ENCODE measurements around the gene NOTCH4. TPM values are rescaled to one million over a fixed set of nuclear protein-coding genes. Genes with fewer than 3 reads are reported as not detected.

Gene NOTCH4
- total and polyA plus RNA-seq, 9 of the 15 experiments (the other 6 are each of a cell fraction or from before 2014, with no cell fraction given) = 0.24 to 4.3 (median 1.7) TPM

- TF ChIP-seq, protein P1, sequence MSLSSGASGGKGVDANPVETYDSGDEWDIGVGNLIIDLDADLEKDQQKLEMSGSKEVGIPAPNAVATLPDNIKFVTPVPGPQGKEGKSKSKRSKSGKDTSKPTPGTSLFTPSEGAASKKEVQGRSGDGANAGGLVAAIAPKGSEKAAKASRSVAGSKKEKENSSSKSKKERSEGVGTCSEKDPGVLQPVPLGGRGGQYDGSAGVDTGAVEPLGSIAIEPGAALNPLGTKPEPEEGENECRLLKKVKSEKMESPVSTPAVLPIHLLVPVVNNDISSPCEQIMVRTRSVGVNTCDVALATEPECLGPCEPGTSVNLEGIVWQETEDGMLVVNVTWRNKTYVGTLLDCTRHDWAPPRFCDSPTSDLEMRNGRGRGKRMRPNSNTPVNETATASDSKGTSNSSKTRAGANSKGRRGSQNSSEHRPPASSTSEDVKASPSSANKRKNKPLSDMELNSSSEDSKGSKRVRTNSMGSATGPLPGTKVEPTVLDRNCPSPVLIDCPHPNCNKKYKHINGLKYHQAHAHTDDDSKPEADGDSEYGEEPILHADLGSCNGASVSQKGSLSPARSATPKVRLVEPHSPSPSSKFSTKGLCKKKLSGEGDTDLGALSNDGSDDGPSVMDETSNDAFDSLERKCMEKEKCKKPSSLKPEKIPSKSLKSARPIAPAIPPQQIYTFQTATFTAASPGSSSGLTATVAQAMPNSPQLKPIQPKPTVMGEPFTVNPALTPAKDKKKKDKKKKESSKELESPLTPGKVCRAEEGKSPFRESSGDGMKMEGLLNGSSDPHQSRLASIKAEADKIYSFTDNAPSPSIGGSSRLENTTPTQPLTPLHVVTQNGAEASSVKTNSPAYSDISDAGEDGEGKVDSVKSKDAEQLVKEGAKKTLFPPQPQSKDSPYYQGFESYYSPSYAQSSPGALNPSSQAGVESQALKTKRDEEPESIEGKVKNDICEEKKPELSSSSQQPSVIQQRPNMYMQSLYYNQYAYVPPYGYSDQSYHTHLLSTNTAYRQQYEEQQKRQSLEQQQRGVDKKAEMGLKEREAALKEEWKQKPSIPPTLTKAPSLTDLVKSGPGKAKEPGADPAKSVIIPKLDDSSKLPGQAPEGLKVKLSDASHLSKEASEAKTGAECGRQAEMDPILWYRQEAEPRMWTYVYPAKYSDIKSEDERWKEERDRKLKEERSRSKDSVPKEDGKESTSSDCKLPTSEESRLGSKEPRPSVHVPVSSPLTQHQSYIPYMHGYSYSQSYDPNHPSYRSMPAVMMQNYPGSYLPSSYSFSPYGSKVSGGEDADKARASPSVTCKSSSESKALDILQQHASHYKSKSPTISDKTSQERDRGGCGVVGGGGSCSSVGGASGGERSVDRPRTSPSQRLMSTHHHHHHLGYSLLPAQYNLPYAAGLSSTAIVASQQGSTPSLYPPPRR (CRISPR knock-in tag; IDR thresholded peaks at IDR 0.05; ENCODE audit: borderline replicate concordance) = no peak
- TF ChIP-seq PHF20 (IDR thresholded peaks at IDR 0.05; ENCODE audit: partially characterized antibody) (no peak), HOXB6 (CRISPR knock-in tag; IDR thresholded peaks at IDR 0.05; ENCODE audit: borderline replicate concordance) (no peak), KHSRP (IDR thresholded peaks at IDR 0.05) (no peak), SIRT6 (IDR thresholded peaks at IDR 0.05; ENCODE audit: low read depth, low read length) (no peak), TCF3 (CRISPR knock-in tag; IDR thresholded peaks at IDR 0.05) (no peak), HMGN3 (IDR thresholded peaks at IDR 0.05; ENCODE audit: borderline replicate concordance, extremely low read depth, insufficient read length, low read depth, low read length) (no peak), WHSC1 (IDR thresholded peaks at IDR 0.05; ENCODE audit: low read length) (no peak), NCOA1 (IDR thresholded peaks at IDR 0.05; ENCODE audit: low read depth) (peak; percentile 61), ZNF274 (IDR thresholded peaks at IDR 0.05; ENCODE audit: borderline replicate concordance, low read depth, low read length) (no peak), HNRNPK (IDR thresholded peaks at IDR 0.05; ENCODE audit: low read depth, low read length, poor library complexity, severe bottlenecking) (no peak), JUND (IDR thresholded peaks at IDR 0.05; ENCODE audit: borderline replicate concordance, low read depth, low read length) (no peak; the same call in 1 of the 2 replicates), JUND (tag; IDR thresholded peaks at IDR 0.05; ENCODE audit: borderline replicate concordance, low read depth, low read length) (no peak; the same call in 2 of the 3 replicates)
- TF ChIP-seq, protein P2, sequence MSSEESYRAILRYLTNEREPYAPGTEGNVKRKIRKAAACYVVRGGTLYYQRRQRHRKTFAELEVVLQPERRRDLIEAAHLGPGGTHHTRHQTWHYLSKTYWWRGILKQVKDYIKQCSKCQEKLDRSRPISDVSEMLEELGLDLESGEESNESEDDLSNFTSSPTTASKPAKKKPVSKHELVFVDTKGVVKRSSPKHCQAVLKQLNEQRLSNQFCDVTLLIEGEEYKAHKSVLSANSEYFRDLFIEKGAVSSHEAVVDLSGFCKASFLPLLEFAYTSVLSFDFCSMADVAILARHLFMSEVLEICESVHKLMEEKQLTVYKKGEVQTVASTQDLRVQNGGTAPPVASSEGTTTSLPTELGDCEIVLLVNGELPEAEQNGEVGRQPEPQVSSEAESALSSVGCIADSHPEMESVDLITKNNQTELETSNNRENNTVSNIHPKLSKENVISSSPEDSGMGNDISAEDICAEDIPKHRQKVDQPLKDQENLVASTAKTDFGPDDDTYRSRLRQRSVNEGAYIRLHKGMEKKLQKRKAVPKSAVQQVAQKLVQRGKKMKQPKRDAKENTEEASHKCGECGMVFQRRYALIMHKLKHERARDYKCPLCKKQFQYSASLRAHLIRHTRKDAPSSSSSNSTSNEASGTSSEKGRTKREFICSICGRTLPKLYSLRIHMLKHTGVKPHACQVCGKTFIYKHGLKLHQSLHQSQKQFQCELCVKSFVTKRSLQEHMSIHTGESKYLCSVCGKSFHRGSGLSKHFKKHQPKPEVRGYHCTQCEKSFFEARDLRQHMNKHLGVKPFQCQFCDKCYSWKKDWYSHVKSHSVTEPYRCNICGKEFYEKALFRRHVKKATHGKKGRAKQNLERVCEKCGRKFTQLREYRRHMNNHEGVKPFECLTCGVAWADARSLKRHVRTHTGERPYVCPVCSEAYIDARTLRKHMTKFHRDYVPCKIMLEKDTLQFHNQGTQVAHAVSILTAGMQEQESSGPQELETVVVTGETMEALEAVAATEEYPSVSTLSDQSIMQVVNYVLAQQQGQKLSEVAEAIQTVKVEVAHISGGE (CRISPR knock-in tag; IDR thresholded peaks at IDR 0.05) = 0 out of 6 replicates have a peak, but pooled peaks of 1 of the 3 experiments have one; percentile 43
- TF ChIP-seq, protein P3, sequence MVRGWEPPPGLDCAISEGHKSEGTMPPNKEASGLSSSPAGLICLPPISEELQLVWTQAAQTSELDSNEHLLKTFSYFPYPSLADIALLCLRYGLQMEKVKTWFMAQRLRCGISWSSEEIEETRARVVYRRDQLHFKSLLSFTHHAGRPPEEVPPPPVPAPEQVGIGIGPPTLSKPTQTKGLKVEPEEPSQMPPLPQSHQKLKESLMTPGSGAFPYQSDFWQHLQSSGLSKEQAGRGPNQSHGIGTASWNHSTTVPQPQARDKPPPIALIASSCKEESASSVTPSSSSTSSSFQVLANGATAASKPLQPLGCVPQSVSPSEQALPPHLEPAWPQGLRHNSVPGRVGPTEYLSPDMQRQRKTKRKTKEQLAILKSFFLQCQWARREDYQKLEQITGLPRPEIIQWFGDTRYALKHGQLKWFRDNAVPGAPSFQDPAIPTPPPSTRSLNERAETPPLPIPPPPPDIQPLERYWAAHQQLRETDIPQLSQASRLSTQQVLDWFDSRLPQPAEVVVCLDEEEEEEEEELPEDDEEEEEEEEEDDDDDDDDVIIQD (CRISPR knock-in tag; IDR thresholded peaks at IDR 0.05) = no peak
Measured at GRCh38 chr6:32190054-32190851, 33.6 kb downstream of the NOTCH4 start, which contains the start of gene PBX2 (continued).

All from K562 (cell line).